Activated CD8-positive, alpha-beta memory T cell treated with anti-CD3 and anti-CD28 coated beads for 4 hours (primary cell): ENCODE measurements around the gene NKAIN2.

Experiments
- DNase-seq, 2 donors: peaks; one replicate each; pipeline ENCODE4 v3.0.0-alpha.2; 2020; ENCODE audit warnings: low read depth in 2 of 2

The NKAIN2 gene

DNA sequence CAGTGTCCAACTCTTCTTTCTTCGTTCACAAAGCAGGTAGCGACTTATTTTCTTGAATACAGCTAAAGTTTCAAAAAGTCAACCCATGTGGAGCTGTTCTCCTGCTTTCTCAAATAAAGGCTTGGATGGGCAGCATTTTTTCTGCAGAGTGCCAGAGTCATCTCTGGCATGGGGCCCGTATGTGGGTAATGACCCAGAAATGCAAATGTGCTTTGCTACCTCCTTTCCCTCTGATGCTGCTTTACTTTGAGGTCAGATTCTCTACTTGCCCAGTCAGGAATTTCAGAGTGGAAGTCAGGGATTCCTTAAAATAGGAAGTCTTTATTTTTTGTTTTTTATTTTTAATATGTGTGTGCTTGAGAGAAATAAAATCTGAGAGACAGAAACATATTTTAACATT lies 4.9 kb downstream of the NKAIN2 start:
- no peak for DNase-seq

DNA sequence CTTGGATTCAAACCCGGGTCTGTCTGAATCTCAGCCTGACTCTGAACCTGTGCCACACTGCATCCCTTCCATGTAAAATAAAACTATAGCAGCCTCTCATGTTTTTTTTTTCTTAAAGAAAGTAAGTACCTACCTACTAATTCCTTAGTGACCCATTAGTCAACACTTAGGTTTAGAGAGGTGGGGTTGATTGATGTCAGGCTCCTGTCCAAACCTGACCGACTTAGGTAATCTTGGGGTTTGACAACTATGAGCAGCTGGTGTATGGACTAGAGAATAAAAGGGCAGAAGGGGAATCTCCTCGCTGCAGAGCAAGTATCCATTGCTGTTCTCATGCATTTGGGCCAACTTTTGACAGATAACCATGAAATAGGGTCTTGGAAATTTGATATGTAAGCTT lies 6.5 kb downstream of the NKAIN2 start:
- DNase-seq, result no peak

DNA sequence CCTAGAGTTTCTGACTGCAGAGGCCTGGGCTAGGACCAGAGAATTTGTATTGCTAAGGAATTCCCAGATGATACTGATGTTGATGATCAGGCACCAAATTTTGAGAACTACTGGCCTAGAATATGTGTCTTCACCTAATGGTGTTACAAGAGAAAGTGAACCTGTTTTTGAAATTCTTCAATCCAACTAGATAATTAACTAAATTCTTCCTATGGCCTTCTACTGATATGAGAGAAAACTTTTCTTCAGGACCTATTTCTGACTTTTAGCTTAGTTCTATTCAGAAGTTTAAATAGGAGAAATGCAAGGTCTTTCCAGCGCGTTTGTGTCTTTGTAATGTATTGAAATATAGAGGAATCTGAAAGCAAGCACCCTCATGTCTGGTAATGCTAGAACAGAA lies 7.3 kb downstream of the NKAIN2 start:
- DNase-seq, result no peak

DNA sequence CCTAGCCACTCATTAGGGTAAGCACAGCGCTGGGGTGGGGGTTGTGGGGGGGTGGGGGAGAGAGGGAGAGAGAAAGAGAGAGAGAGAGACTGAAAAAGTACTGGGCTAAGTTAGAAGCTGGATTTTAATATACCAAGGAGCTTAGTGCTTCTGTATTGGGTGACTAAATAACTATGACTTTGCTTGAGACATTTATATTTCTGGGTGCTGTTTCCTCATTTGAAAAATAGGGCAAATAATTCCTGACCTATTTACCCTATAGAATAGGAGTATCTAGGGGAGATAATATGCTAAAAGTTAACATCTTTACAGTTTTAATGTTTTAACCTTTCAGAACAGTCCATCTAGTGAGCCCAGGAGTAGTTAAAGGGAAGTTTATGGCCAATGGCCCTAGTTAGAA lies 7.7 kb downstream of the NKAIN2 start:
- no peak for DNase-seq

DNA sequence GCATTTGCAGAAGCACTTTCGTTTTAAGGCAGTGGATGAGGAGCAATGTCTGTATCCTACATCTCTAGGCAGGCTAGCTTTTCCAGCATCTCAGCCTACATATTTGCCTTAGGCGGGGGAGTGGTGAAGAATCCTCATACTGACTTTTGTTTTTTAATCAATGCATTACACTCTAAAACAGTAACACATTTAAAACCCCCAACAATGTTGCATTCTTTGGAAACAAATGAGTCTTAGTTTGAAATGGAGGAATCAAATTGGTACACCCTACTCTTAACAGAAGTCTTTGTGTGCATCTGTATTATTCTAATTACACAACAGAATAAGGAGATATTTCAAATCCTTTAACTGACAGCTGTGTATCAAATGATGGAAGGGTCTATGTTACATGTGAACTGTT lies 9.0 kb downstream of the NKAIN2 start:
- no peak for DNase-seq

DNA sequence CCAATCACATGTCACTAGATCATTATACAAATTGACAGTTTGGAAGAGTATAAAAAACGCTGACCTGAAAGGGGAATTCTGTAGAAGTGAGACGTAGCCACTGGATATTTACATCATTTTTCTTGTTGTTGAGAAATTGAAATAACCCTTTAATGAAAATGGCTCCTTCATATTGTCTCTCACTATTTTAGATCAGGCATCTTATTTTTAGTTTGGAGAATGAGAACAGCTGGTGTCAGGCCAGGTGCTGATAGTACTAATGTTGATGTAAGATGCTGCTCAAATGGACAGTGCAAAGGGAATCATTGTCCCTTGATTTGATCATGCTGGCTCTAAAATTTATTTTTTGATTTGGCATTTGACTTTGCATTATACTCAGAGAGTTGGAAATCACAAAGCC lies 17.4 kb downstream of the NKAIN2 start:
- no peak for DNase-seq

DNA sequence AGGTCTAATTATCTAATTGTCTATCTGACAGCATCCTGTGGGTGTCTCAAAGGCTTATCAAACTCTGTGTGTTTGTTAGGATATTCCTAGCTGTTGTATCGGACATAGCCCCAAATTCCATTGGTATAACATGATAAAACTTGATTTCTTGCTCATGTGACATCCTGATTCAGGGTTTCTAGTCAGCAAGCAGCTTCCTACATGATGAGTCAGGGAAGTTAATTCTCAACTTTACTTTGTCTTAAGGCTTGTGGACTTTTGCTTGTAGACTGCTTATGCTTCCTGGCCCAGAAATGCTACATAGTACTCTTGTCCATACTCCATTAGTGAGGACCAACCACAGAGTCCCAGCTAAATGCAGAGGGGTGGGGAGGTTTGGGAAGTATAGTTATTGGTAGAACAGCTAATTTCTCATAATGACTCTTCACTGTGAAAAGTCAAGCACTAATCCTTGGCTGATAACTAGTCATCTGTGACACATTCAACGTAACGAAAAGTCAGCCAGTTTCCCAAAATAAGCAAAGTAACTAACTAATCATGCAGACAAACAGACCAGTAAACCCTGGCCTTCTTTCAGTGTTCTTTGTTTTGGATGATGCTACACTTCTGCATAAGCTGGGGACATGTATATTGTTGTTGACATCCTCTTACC lies 25.8 kb downstream of the NKAIN2 start:
- DNase-seq, result no peak

DNA sequence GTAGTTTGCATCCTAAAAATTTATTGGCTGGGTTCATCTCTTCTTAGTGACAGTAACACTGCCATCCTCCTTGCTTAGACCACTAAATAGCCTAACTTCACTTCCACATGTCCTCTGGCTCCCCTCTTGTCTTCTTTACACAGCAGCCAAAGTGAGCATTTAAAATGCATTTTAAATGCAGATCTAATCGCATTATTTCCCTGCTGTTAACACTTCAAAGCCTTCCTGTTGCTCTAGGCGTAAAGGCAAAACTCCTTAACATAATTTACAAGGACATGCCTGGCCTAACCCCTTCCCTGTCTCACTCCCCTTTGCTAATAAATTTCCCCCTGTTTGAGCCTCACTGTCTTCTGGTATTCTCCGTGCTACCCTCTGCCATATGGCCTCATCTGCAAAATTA lies 26.5 kb downstream of the NKAIN2 start:
- no peak for DNase-seq

DNA sequence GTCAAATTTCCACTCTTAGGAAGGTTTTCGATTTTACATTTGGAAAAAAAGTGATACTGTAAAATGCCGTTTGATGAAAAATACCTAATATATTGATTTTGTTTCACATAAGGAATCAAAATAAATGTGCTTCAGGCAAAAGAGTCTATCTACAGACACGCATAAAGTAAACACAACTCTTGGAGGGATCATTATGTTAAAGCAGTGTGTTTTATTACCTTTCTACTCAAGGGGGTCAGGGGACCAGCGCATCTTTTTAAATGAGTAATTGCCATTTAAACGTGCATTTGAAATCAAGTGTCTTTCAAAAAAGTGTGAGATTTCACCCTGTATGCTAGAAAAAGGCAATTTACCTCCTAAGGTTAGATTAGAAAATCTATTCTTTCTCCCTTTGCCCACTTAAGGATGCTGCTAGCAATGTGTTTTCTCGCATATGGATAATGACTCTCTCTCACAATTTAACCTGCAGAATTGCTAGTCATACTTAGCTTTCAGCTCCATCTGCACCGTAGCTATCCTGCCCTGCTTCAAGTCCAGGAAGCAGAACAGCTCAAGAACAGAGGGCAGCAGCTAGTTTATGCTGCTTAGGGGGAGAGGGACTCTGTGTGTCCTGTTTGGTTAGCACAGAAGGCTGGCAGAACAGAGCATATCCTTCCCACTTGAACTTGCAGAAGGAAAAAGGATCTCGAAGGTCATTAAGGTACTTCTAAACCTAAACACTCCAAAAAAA lies 35.0 kb downstream of the NKAIN2 start:
- no peak for DNase-seq

DNA sequence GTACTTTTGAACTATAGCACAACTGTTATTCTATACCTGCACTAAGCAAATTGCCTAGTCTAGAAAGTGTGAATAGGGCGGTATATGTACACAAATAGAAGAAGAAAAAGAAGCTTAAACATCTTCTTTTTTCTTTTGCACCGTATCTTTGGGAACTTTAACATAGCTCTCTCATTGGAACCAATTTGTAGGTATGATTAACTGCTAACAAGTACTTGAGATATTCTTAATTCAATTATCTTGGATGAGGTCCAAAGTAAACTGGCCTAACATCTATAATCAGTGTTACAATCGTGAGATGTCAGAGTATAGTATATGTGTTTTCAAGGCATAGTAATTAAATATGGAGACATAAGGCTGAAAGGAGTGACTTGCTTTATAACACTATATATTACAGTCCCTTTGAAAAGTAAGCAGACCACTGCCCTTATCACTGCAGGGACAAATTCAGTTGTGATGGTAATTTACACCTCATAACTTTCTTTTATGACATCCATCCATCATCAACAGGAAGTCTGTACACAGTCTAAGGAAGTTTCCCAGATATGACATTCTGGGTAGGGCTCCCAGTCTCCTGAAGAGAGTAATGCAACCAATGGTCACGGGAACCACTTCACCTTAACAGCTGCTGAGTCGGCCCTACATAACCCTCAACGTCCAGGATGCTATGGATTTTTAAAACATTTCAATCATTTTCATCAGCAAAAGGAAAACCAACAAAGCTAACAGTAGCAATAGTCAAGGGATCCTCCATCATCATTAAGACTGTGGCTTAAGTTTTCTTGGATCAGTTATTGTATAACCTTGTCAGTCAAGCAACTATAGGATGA lies 37.6 kb downstream of the NKAIN2 start:
- no peak for DNase-seq

DNA sequence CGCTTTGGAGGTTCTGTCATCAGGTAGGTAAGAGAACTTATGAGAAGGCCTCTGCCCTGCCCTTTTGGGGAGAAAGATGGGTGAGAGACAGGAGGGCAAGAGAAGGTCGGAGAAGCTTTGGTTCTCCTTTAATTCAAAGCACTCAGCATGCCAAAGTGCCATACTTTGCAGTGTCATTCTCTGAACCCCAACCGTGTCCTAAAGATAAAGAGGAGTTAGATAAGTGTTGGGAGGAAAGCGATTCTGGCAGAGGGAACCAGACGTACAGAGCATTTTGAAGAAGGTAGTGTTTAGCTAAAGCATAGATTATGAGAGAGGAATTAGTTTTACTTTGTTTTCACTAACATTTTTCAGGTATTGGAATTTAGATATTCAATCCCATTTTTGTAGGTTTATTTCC lies 40.3 kb downstream of the NKAIN2 start:
- no peak for DNase-seq

DNA sequence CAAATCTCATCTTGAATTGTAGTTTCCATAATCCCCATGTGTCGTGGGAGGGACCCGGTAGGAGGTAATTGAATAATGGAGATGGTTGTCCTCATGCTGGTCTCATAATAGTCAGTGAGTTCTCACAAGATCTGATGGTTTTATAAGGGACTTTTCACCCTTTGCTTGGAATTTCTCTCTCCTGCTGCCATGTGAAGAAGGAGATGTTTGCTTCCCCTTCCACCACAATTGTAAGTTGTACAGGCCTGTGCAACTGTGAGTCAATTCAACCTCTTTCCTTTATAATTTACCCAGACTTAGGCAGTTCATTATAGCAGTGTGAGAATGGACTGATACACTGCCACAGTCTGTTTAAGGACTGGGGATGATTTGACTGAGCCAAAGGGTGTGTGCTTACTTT lies 44.7 kb downstream of the NKAIN2 start:
- no peak for DNase-seq

DNA sequence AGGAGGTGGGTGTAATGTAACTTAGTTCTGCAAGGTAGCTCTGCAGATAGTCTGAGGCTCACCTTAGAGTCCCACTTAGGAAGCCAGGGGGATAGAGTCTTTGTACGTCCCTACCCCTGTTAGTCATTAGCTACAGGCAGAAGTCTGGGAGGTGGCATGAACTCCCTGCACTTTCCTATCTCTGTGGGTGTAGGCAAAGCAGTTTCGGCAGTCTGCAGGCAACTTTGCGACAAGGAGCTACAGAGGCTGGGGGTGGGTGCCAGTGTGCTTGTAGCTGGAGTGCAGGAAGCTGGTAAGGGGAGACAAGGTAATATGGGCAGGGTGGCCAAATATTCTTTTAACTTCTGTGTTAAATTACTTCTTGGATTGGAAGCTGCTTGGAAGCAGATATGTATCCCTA lies 45.7 kb downstream of the NKAIN2 start:
- no peak for DNase-seq

DNA sequence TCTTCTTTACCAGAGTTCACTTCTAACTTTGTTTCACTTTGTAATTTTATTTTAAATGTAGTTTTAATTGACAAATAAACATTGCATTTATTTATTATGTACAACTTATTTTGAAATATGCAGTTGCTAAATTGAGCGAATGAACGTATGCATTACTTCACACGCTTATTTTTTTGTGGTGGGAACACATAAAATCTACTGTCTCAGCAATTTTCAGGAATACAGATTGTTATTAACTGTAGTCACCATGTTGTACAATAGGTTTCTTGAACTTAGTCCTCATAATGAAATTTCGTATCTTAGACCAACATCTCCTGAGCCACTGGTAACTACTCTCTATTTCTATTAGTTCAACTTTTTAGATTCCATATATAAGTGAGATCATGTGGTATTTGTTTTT lies 46.9 kb downstream of the NKAIN2 start:
- no peak for DNase-seq

DNA sequence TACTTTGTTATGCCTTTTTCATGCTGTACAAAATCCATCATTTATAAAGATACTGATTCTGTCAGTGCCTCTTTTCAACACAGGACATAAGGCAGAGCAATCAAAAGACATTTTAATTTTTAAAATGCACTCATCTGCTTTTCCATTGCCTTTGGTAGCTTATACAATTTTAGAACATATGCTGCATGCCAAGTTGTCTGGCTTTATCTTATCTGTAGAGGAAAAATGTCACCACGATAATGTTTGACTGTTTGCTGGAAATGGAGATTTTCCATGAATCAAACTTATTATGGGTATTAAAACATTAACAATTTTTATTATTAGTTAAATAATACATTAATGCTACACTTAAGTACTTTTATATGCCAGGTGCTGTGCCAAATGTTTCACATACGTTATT lies 50.5 kb downstream of the NKAIN2 start:
- DNase-seq, result no peak

DNA sequence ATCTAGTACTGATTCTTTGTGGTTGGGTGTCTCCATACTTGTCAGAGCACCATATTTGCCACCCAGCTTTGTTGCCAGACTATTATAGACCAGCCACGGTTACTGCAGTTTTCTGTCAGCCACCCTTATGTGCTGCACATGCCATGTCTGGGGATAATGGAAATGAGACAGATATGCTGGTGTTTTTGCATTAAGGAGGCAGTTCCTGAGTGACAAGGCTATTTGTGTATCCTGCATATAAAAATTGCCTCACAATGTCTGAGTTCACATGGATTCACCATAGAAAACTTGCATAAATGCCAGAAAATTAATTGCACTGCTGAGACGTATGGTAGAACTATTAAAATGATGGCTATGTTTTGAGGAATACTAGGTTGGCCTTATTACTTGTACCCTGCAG lies 51.8 kb downstream of the NKAIN2 start:
- DNase-seq, result no peak

DNA sequence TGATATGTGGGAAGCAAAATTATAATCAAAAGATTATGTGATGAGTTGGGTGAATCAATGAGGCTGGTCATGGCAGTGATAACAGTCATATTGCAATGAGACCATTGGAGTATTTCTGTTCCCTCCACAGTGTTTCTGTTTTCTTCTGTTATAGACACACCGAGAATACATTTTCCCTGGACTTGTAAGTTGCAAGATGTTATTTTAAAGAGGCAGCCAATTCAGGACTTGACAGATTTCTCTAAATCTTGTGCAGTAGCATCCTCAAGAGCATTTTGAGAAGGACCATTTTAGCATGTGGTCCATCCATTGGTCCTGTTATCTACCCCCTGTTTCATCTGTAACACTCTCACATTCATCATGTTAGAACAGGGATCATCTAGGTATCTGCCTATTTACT lies 55.6 kb downstream of the NKAIN2 start:
- no peak for DNase-seq

DNA sequence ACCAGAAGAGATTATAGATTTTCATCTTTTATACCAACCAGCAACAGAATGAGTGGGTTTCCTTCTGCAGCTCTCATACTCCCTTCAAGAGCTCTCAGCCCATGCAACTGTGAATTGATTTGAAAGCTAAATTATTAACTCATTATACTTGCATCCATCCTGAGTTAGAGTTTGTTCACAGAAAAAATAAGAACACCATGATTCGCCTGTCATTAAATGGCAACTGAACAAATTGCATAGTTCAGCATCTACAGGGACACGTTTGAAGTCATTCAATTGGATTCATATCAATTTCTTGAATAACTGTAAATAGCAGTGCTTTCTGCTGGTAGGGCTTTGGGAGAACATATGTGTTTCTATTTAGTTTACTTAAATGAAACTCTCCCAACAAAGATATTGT lies 65.7 kb downstream of the NKAIN2 start:
- DNase-seq, result no peak

DNA sequence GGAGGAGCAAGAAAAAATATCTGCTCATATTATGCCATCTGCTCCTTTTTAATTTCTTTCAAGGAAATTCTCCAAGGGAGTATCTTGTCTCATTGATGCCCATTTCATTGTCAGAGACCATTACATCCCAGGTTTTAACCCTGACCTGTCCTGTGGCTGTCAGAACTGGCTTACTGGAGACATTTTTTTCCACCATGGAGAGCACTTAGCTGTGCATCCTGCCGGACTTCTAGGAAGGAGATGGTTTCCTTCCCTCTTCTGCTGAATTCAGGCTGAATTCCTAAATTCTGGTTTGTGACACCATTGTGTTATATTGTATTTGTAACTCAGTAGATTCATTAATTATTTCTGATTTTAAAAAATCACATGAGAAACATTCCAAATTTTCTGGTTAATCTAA lies 70.3 kb downstream of the NKAIN2 start:
- DNase-seq, result no peak

DNA sequence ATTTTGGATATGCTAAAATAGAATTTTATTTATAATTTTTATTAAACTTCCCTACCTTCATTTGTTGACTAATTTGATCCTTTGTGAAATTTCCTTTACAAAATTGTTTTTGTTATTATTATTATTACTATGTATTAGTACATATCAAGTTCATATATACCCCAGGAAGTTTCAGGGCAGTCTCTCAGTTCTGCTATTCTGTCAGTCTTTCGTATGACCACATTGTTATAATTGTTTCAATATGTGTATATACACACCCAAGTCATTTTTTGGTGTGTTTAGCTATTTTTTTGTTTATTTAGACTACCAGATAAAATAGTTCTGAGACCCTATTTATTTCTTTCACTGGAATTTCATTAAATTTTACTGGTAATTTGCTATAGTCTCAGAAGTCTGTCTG lies 72.1 kb downstream of the NKAIN2 start:
- DNase-seq, result no peak

DNA sequence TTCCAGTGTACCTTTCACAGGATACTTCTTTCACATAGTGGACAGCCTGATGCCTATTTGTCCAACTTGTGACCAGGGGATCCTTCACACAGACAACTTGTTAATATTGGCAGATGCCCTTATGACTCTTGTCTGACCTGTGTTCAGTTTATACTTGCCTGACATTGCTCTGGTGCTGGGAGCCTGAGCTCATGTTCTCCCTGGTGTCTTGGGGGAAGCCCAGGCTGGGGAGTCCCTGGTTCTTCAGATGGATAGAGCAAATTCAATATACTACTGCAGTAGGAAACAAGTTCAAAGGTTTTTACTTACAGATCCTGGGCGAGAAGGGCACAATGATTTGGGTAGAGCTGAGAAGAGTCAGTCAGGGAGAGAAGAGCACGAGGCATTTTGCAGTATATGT lies 76.1 kb downstream of the NKAIN2 start:
- no peak for DNase-seq

DNA sequence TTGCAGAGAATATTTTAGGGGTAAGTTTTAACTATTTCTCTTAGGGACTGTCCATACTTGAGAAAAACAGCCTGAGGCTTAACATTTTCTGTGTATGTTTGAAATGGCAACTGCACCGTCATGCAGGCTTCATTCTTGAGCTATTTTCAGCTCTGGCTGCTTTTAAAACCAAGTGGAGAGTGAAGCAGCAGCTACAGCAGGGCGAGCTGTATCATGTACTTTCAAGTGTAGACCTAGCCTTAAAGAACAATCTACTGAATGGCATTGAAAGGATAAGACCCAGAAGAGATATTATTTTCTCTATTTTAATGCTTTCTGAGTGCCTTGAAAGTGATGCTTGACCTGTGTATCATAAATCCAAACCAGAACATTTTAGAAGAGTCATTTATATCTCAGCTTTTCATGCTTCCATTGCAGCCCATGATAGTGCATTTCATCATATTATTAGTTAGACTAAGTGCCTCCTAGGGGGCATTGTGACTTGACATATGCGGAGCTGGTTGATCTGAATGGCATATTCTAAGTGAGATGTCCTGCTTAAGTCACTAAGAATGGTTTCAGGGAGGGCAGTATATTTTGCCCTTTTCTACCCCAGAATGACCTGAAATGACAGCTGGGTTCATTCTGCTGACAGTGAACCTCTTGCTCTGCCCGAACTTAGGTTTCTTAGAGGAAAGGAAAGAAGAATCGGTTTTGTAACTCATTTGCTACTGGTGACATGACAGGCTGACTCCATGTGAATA lies 85.3 kb downstream of the NKAIN2 start:
- DNase-seq, result no peak
